ENCODE data around the gene PTPN20. TPM values are rescaled to one million over a fixed set of nuclear protein-coding genes. Genes with fewer than 3 reads are reported as not detected.
A peak's percentile ranks its signal among the peaks of the same experiment; 100 is the strongest.

PTPN20 gene
- total RNA-seq, 1 experiment from 2014 or later: not detected

GRCh38 chr10:47020471-47020870 lies 109.2 kb downstream of the PTPN20 start:
- DNase-seq: no peak
- Histone ChIP-seq H3K4me1 (no peaks in the 10 kb centered on the region), H3K4me3 (ENCODE audit: low read depth, low read length) (no peak overlapping the region), H3K27me3 (replicated peaks; ENCODE audit: control insufficient read depth, insufficient read depth, low read length) (no peaks in the 10 kb centered on the region), H3K36me3 (ENCODE audit: control insufficient read depth, insufficient read depth, low read length) (no peaks in the 10 kb centered on the region), H3K9me3 (no peaks in the 10 kb centered on the region)
- no peaks in the 10 kb centered on the region for H3K9me3 Mint-ChIP-seq (ENCODE audit: unreplicated experiment)
- no TSS peak for BruUV-seq (replicated peaks)
- H3K27ac Mint-ChIP-seq (ENCODE audit: unreplicated experiment): no peak overlapping the region
- no peaks in the 10 kb centered on the region for H3K36me3 Mint-ChIP-seq (ENCODE audit: insufficient read depth, unreplicated experiment)
- no peak overlapping the region for H3K4me3 Mint-ChIP-seq (ENCODE audit: unreplicated experiment)
- no peak for TF ChIP-seq CTCF (IDR thresholded peaks at IDR 0.05; ENCODE audit: insufficient read depth in 1 of 2, low read depth in 1 of 2, low read length in 1 of 2, severe bottlenecking in 1 of 2, unreplicated experiment in 1 of 2)
- ChIA-PET CTCF (no interaction called here), POLR2A (no interaction called here)
- H3K27me3 Mint-ChIP-seq (ENCODE audit: insufficient read depth, unreplicated experiment): peaks cover 2% of the 10 kb centered on the region
- no peaks in the 10 kb centered on the region for H3K4me1 Mint-ChIP-seq (ENCODE audit: low read depth, unreplicated experiment)
- intact Hi-C loops (cut with micrococcal nuclease; ENCODE audit: unreplicated experiment): no loop called here

- no peaks in the 10 kb centered on the region for H3K9me3 Mint-ChIP-seq (ENCODE audit: unreplicated experiment)
- intact Hi-C loops (cut with micrococcal nuclease; ENCODE audit: unreplicated experiment): no loop called here
- no TSS peak for BruUV-seq (replicated peaks)
These were observed 110.6 kb downstream of the PTPN20 start for GRCh38 chr10:47021850-47022249.

GRCh38 chr10:47022311-47023131 lies 111.3 kb downstream of the PTPN20 start:
- H3K4me1 Mint-ChIP-seq (ENCODE audit: low read depth, unreplicated experiment): no peaks in the 10 kb centered on the region
- no peak for DNase-seq
- no peaks in the 10 kb centered on the region for H3K9me3 ChIP-seq
- CTCF ChIA-PET: interaction anchor here (0.8 to 2.1 kb wide), 3 partner anchors 25 to 290 kb away, joined by 3 to 10 read pairs (median 3); no protein-coding TSS in a partner anchor
- peaks cover under 1% of the 10 kb centered on the region for H3K27me3 Mint-ChIP-seq (ENCODE audit: insufficient read depth, unreplicated experiment)
- no peaks in the 10 kb centered on the region for H3K27me3 ChIP-seq (replicated peaks; ENCODE audit: control insufficient read depth, insufficient read depth, low read length)
- TF ChIP-seq CTCF (IDR thresholded peaks at IDR 0.05; ENCODE audit: insufficient read depth in 1 of 2, low read depth in 1 of 2, low read length in 1 of 2, severe bottlenecking in 1 of 2, unreplicated experiment in 1 of 2): no peak
- no peak overlapping the region for H3K4me3 Mint-ChIP-seq (ENCODE audit: unreplicated experiment)
- no peak overlapping the region for H3K4me3 ChIP-seq (ENCODE audit: low read depth, low read length)
- H3K4me1 ChIP-seq: no peaks in the 10 kb centered on the region
- no TSS peak for BruUV-seq (replicated peaks)
- no peaks in the 10 kb centered on the region for H3K36me3 Mint-ChIP-seq (ENCODE audit: insufficient read depth, unreplicated experiment)
- H3K9me3 Mint-ChIP-seq (ENCODE audit: unreplicated experiment): no peaks in the 10 kb centered on the region
- intact Hi-C loops (cut with micrococcal nuclease; ENCODE audit: unreplicated experiment): no loop called here
- POLR2A ChIA-PET: no interaction called here
- no peaks in the 10 kb centered on the region for H3K36me3 ChIP-seq (ENCODE audit: control insufficient read depth, insufficient read depth, low read length)
- H3K27ac Mint-ChIP-seq (ENCODE audit: unreplicated experiment): no peak overlapping the region

More at GRCh38 chr10:47021850-47022249, 110.6 kb downstream of the PTPN20 start:
- ChIA-PET POLR2A (no interaction called here), CTCF (interaction anchor here (0.8 to 2.1 kb wide), 3 partner anchors 26 to 290 kb away, joined by 3 to 10 read pairs (median 3); no protein-coding TSS in a partner anchor)
- Histone ChIP-seq H3K27me3 (replicated peaks; ENCODE audit: control insufficient read depth, insufficient read depth, low read length) (no peaks in the 10 kb centered on the region), H3K4me1 (no peaks in the 10 kb centered on the region), H3K36me3 (ENCODE audit: control insufficient read depth, insufficient read depth, low read length) (no peaks in the 10 kb centered on the region), H3K9me3 (no peaks in the 10 kb centered on the region), H3K4me3 (ENCODE audit: low read depth, low read length) (no peak overlapping the region)
- Mint-ChIP-seq H3K36me3 (ENCODE audit: insufficient read depth, unreplicated experiment) (no peaks in the 10 kb centered on the region), H3K4me1 (ENCODE audit: low read depth, unreplicated experiment) (no peaks in the 10 kb centered on the region), H3K27ac (ENCODE audit: unreplicated experiment) (no peak overlapping the region), H3K4me3 (ENCODE audit: unreplicated experiment) (no peak overlapping the region), H3K27me3 (ENCODE audit: insufficient read depth, unreplicated experiment) (no peaks in the 10 kb centered on the region)
- peak in 1 of 2 experiments; percentile 27 for TF ChIP-seq CTCF (IDR thresholded peaks at IDR 0.05; ENCODE audit: insufficient read depth in 1 of 2, low read depth in 1 of 2, low read length in 1 of 2, severe bottlenecking in 1 of 2, unreplicated experiment in 1 of 2)
- no peak for DNase-seq

Data from Caco-2 (cell line).